Karpas-422 (cell line): ENCODE measurements around the gene COX5A. TPM values are rescaled to one million over a fixed set of nuclear protein-coding genes. Genes with fewer than 3 reads are reported as not detected.

Source experiments
- DNase-seq: peaks from one replicate; pipeline ENCODE4 v3.0.0-alpha.2; 2015
- H2AFZ ChIP-seq: fragments of 200-600 bp; sonication (generic); 2 replicates; pipeline ENCODE4 v1.6.1; 2014; ENCODE audit warnings: antibody characterized with exemption, low read length, mixed read lengths
- H3K27ac ChIP-seq: fragments of 200-600 bp; sonication (generic); 2 replicates; pipeline ENCODE4 v1.5.1; 2014; ENCODE audit warnings: mild to moderate bottlenecking, low read length, moderate library complexity
- H3K27me3 ChIP-seq: fragments of 200-600 bp; sonication (generic); 2 replicates; pipeline ENCODE4 v1.6.1; 2014; ENCODE audit warnings: low read length, mixed read lengths
- H3K36me3 ChIP-seq: fragments of 200-600 bp; sonication (generic); 2 replicates; pipeline ENCODE4 v1.6.1; 2014; ENCODE audit warnings: low read length, mixed read lengths; ENCODE audit not compliant: insufficient read depth
- H3K4me1 ChIP-seq: fragments of 200-600 bp; sonication (generic); 2 replicates; pipeline ENCODE4 v1.6.1; 2014; ENCODE audit warnings: mild to moderate bottlenecking, low read length, mixed read lengths
- H3K4me2 ChIP-seq: fragments of 200-600 bp; sonication (generic); 2 replicates; pipeline ENCODE4 v1.6.1; 2014; ENCODE audit warnings: low read length, low read depth, mild to moderate bottlenecking; ENCODE audit not compliant: poor library complexity, severe bottlenecking
- H3K4me3 ChIP-seq: fragments of 200-600 bp; sonication (generic); 2 replicates; pipeline ENCODE4 v1.5.1; 2014; ENCODE audit warnings: mild to moderate bottlenecking, antibody characterized with exemption, low read length, mixed read lengths
- H3K79me2 ChIP-seq: fragments of 200-600 bp; sonication (generic); 2 replicates; pipeline ENCODE4 v1.6.1; 2014; ENCODE audit warnings: mild to moderate bottlenecking, low read length, mixed read lengths
- H3K9ac ChIP-seq: fragments of 200-600 bp; sonication (generic); 2 replicates; pipeline ENCODE4 v1.6.0; 2014; ENCODE audit warnings: low read length
- H3K9me2 ChIP-seq: fragments of 200-600 bp; sonication (generic), shearing (Covaris generic); replicated peaks from 2 replicates; pipeline ENCODE4 v1.6.0; 2014; ENCODE audit warnings: mild to moderate bottlenecking, low read length, moderate library complexity; ENCODE audit not compliant: insufficient read depth
- H3K9me3 ChIP-seq: fragments of 300-700, 200-600 bp; sonication (generic); 2 replicates; pipeline ENCODE4 v1.6.1; 2014; ENCODE audit warnings: low read length, mixed read lengths
- H4K20me1 ChIP-seq: fragments of 200-600 bp; sonication (generic); 2 replicates; pipeline ENCODE4 v1.6.1; 2014; ENCODE audit warnings: mild to moderate bottlenecking, antibody characterized with exemption, low read length, low read depth; ENCODE audit not compliant: insufficient read depth
- total RNA-seq: library from RNA; depleted of rRNA; stranded (reverse); fragments of >200 nt; shearing (Covaris generic); gene quantifications from 2 replicates; pipeline ENCODE4 v1.2.3, GENCODE V29; 2014; ENCODE audit warnings: low replicate concordance

Gene COX5A
- total RNA-seq, 1 experiment from 2014 or later: 229 TPM

DNA sequence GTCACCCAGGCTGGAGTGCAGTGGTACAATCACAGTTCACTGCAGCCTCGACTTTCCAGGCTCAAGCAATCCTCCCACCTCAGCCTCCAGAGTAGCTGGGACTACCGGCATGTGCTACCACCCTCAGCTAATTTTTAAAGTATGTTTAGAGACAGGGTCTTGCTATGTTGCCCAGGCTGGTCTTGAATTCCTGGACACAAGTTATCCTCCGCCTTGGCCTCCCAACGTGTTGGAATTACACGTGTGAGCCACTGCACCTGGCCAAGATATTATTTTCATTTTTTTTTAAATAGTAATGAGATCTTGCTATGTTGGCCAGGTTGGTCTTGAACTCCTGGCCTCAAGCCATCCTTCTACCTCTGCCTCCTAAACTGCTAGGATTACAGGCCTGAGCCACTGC is 52.4 kb downstream of the COX5A start:
- Histone ChIP-seq H3K79me2 (peaks cover 5% of the 10 kb centered on the region), H3K9ac (no peak overlapping the region), H3K9me3 (no peaks in the 10 kb centered on the region; the same call in 1 of the 2 replicates), H3K4me2 (no peak overlapping the region), H2AFZ (no peak overlapping the region), H3K27ac (no peak overlapping the region), H3K4me3 (no peak overlapping the region), H4K20me1 (no peaks in the 10 kb centered on the region), H3K36me3 (no peaks in the 10 kb centered on the region), H3K27me3 (no peaks in the 10 kb centered on the region), H3K4me1 (peaks cover 6% of the 10 kb centered on the region), H3K9me2 (no peaks in the 10 kb centered on the region)
- DNase-seq: no peak

DNA sequence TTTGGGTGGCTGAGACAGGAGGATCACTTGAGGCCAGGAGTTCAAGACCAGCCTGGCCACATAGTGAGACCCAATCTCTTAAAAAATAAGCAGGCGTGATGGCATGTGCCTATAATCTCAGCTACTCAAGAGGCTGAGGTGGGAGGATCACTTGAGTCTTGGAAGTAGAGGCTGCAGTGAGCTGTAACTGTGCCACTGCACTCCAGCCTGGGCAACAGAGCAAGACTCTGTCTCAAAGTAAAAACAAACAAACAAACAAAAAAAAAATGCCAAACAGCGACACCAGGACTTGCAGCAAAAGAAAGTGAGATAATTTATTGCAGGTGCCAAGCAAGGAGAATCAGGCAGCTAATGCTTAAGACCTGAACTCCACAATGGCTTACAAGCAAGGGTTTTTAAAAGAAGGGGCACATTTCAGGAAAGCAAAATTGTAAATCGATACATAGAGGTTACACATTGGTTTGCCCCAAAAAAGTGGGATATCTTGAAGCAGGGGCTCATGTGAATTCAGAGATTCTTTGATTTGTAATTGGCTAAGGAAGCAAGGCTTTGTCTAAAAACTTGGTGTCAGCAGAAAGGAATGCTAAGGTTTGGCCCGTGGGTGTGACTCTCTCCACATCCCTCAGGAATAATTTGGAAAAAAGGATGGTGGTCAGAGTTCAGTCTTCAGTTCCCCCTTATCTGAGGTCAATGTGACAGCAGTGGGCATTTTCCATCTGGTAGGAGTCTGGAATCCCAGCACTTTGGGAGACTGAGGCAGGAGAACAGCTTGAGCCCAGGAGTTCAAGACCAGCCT is 53.2 kb downstream of the COX5A start:
- Histone ChIP-seq H3K4me2 (no peak overlapping the region), H3K9me2 (no peaks in the 10 kb centered on the region), H3K27me3 (no peaks in the 10 kb centered on the region), H3K27ac (no peak overlapping the region), H2AFZ (no peak overlapping the region), H3K9ac (no peak overlapping the region), H3K4me3 (no peak overlapping the region), H3K9me3 (no peaks in the 10 kb centered on the region; the same call in 1 of the 2 replicates), H3K36me3 (no peaks in the 10 kb centered on the region), H3K4me1 (peaks cover 4% of the 10 kb centered on the region), H3K79me2 (no peaks in the 10 kb centered on the region), H4K20me1 (no peaks in the 10 kb centered on the region)
- DNase-seq: no peak

DNA sequence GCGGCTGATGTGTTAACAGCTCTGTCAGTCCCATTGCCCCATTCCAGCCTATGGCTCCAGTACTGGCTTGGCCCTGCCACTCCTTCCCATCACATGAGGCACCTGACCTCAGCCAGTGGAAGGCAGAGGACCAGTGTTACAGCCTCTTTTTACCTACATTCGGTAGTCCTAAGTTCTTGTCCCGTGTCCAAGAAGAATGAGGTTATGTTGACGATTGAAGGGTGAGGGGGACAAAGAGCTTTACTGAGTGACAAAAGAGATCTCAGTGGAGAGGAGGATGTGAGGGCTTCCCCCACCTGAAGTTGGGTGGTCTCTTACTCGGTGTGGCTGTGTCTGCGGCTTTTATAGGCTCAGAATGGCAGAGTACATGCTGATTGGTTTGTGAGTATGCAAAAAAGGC is 55.3 kb downstream of the COX5A start:
- H3K9me3 ChIP-seq: no peaks in the 10 kb centered on the region; the same call in 1 of the 2 replicates
- no peaks in the 10 kb centered on the region for H3K4me1 ChIP-seq
- H3K27ac ChIP-seq: no peak overlapping the region
- no peaks in the 10 kb centered on the region for H3K9me2 ChIP-seq
- H3K27me3 ChIP-seq: no peaks in the 10 kb centered on the region
- no peaks in the 10 kb centered on the region for H3K79me2 ChIP-seq
- H3K36me3 ChIP-seq: no peaks in the 10 kb centered on the region
- H2AFZ ChIP-seq: no peak overlapping the region
- no peak for DNase-seq
- H4K20me1 ChIP-seq: no peaks in the 10 kb centered on the region
- no peak overlapping the region for H3K4me2 ChIP-seq
- H3K4me3 ChIP-seq: no peak overlapping the region
- H3K9ac ChIP-seq: no peak overlapping the region

DNA sequence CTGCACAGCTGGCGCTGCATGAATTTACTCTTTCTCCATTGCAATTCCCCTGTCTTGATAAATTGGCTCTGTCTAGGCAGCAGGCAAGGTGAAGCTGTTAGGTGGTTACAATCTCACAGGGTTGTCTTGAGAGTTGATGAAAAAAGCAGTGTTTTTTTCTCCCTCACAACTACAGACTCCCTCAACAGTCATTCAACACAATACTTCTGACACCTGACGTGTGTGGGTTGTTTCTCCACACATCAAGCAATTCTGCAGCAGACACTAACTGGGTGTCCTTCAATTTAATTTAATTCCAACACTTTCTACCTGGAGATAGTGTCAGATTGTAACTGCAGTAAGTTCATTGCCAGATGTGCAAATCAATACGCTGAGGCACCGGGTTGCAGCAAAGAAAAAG is 59.6 kb downstream of the COX5A start:
- Histone ChIP-seq H3K27ac (no peak overlapping the region), H3K27me3 (no peaks in the 10 kb centered on the region), H3K36me3 (no peaks in the 10 kb centered on the region), H3K9me3 (no peaks in the 10 kb centered on the region; the same call in 1 of the 2 replicates), H3K4me3 (no peak overlapping the region), H3K9me2 (no peaks in the 10 kb centered on the region), H3K9ac (no peak overlapping the region), H3K79me2 (no peaks in the 10 kb centered on the region), H4K20me1 (no peaks in the 10 kb centered on the region), H3K4me2 (no peak overlapping the region), H2AFZ (no peak overlapping the region), H3K4me1 (peaks cover 9% of the 10 kb centered on the region)
- DNase-seq: no peak

DNA sequence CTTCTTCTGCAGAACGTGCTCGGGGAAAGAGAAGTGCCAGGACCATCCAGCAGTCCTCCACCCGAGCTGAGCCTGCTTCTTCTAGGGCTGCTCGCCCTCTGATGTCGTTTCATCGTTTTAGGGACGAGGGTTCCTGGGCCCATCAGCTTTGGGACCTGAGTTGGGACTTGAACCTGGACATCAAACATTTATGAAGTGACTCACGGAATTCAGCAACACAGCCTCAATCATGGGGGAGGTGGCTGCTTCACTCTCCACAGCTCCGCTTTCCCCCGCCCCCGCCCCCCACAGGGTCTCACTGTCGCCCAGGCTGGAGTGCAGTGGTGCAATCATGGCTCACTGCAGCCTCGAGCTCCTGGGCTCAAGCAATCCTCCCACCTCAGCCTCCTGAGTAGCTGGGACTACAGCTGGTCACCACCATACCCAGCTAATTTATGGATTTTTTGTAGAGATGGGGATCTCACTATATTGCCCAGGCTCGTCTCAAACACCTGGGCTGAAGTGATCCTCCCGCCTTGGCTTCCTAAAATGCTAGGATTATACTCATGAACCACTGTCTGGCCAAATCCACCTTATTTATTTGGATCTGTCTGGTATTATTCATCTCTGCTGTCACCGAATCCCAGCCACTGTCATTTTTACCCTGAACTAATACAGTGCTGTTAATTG is 64.0 kb downstream of the COX5A start:
- Histone ChIP-seq H3K79me2 (peaks cover 39% of the 10 kb centered on the region), H3K27ac (no peak overlapping the region), H3K9me3 (no peaks in the 10 kb centered on the region), H2AFZ (peak overlapping the region; percentile 100), H4K20me1 (peaks cover 14% of the 10 kb centered on the region; the same call in 1 of the 2 replicates), H3K9me2 (no peaks in the 10 kb centered on the region), H3K4me1 (peaks cover 38% of the 10 kb centered on the region), H3K4me3 (peak overlapping the region; percentile 90), H3K4me2 (peak overlapping the region; percentile 100), H3K9ac (peak overlapping the region; percentile 83), H3K27me3 (no peaks in the 10 kb centered on the region), H3K36me3 (peaks cover 9% of the 10 kb centered on the region)
- DNase-seq: peak; percentile 60

DNA sequence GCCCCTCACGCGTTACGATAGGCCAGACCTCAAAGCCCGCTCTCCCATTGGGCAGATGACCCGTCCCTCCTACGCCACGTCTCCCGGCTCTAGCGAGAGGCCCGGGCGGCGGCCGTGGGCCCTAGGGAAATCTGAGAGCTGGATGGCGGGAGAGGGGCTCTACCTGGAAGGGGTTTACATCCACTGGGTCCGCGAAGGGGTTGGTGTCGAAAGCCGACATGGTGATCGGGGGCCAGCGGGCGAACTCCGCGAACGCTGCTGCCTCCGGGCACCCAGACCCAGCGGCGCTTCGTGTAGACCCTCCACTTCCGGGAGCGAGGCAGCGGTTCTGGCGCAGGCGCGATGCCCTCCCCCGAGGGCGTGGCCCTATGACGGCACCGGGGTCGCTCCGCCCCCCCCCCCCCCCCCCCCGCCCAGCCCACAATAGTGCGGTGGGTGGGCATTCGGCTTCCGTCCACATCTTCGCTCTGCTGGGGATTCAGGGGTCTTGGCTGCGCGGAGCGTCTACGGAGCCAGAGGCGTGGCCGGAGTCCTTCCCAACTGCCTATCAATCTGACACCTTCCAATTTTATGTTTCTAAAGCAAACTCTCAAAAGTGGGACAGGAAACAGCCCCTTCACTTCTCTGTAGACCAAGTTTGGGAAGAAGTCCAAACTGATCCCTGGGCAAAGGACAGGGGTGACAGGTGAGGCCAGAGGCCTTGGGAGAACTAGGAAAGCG is 64.7 kb downstream of the COX5A start, which contains the start of gene SCAMP2:
Gene SCAMP2, minus strand, starts transcription at position 330 of the 720 bp plus-strand sequence. Its CDS starts 110 bp downstream, at position 220.
- H3K9me2 ChIP-seq: no peaks in the 10 kb centered on the region
- no peaks in the 10 kb centered on the region for H3K9me3 ChIP-seq
- peaks cover 14% of the 10 kb centered on the region for H3K36me3 ChIP-seq
- H3K27me3 ChIP-seq: no peaks in the 10 kb centered on the region
- DNase-seq: peak; percentile 97
- H3K4me3 ChIP-seq: peak within 1 kb of the TSS; percentile 90
- peak within 1 kb of the TSS; percentile 100 for H2AFZ ChIP-seq
- peak within 1 kb of the TSS; percentile 83 for H3K9ac ChIP-seq
- peak within 1 kb of the TSS; percentile 52; the same call in 1 of the 2 replicates for H3K27ac ChIP-seq
- H3K4me1 ChIP-seq: peaks cover 38% of the 10 kb centered on the region
- H4K20me1 ChIP-seq: peaks cover 14% of the 10 kb centered on the region; the same call in 1 of the 2 replicates
- peak within 1 kb of the TSS; percentile 100 for H3K4me2 ChIP-seq
- peaks cover 46% of the 10 kb centered on the region for H3K79me2 ChIP-seq

DNA sequence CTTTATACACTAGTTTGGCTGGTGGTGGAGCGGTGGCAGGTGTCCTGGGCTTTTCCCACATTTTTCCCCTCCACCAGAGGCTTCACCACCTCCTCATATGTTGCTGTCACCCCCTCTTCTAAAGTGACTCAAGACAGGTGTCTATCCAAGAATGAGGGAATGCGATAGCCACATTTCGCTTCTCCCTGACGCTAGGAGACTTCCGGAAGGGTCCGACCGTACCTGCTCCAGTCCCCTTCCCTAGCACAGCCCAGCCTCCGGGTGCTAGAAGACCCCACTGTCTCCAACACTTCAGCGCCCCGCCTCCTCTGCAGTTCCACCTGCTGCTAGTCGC is 65.2 kb downstream of the COX5A start:
- no peaks in the 10 kb centered on the region for H3K9me2 ChIP-seq
- peaks cover 14% of the 10 kb centered on the region; the same call in 1 of the 2 replicates for H4K20me1 ChIP-seq
- H3K79me2 ChIP-seq: peaks cover 51% of the 10 kb centered on the region
- peaks cover 20% of the 10 kb centered on the region for H3K36me3 ChIP-seq
- H3K27ac ChIP-seq: no peak overlapping the region
- H3K4me3 ChIP-seq: peak overlapping the region; percentile 90
- no peaks in the 10 kb centered on the region for H3K9me3 ChIP-seq
- H3K4me1 ChIP-seq: peaks cover 40% of the 10 kb centered on the region
- DNase-seq: no peak
- H3K27me3 ChIP-seq: no peaks in the 10 kb centered on the region
- peak overlapping the region; percentile 100 for H3K4me2 ChIP-seq
- H3K9ac ChIP-seq: peak overlapping the region; percentile 82
- no peak overlapping the region for H2AFZ ChIP-seq
